BLaER1 (cell line): Measurements from ENCODE around the gene TNFRSF19.

ENCODE experiments used
- H3K27ac ChIP-seq: shearing (Covaris generic); formaldehyde crosslinking; 2 replicates; pipeline ENCODE4 v1.8.1; 2022
- H3K27me3 ChIP-seq: shearing (Covaris generic); formaldehyde crosslinking; 2 replicates; pipeline ENCODE4 v1.8.1; 2022
- H3K36me3 ChIP-seq: shearing (Covaris generic); formaldehyde crosslinking; 2 replicates; pipeline ENCODE4 v1.8.1; 2022
- H3K4me1 ChIP-seq: shearing (Covaris generic); formaldehyde crosslinking; 2 replicates; pipeline ENCODE4 v1.8.1; 2022
- H3K4me2 ChIP-seq: shearing (Covaris generic); formaldehyde crosslinking; 2 replicates; pipeline ENCODE4 v1.8.1; 2022
- H3K4me3 ChIP-seq: shearing (Covaris generic); formaldehyde crosslinking; 2 replicates; pipeline ENCODE4 v1.8.1; 2022
- H3K9ac ChIP-seq: shearing (Covaris generic); formaldehyde crosslinking; 2 replicates; pipeline ENCODE4 v1.8.1; 2022
- H3K9me3 ChIP-seq: shearing (Covaris generic); formaldehyde crosslinking; 2 replicates; pipeline ENCODE4 v1.8.1; 2022
- H4K20me1 ChIP-seq: shearing (Covaris generic); formaldehyde crosslinking; 2 replicates; pipeline ENCODE4 v1.8.1; 2022
- Cebpa-rat ChIP-seq: shearing (Covaris generic); IDR thresholded peaks from 2 replicates; pipeline ENCODE4 v1.8.1; 2022

TNFRSF19 gene

GRCh38 chr13:23685416-23685815 is 115.2 kb downstream of the TNFRSF19 start:
- Histone ChIP-seq H3K9ac (no peak overlapping the region), H3K36me3 (no peaks in the 10 kb centered on the region), H4K20me1 (no peaks in the 10 kb centered on the region), H3K4me2 (no peak overlapping the region), H3K27me3 (no peaks in the 10 kb centered on the region), H3K27ac (no peak overlapping the region), H3K4me1 (no peaks in the 10 kb centered on the region), H3K4me3 (no peak overlapping the region), H3K9me3 (peaks cover 29% of the 10 kb centered on the region)
- no peak; the same call in 1 of the 2 replicates for TF ChIP-seq Cebpa-rat

GRCh38 chr13:23686948-23687347 is 116.7 kb downstream of the TNFRSF19 start:
- no peaks in the 10 kb centered on the region for H3K36me3 ChIP-seq
- H3K9me3 ChIP-seq: peaks cover 29% of the 10 kb centered on the region
- TF ChIP-seq Cebpa-rat: no peak
- no peaks in the 10 kb centered on the region for H4K20me1 ChIP-seq
- no peak overlapping the region for H3K27ac ChIP-seq
- no peak overlapping the region for H3K4me3 ChIP-seq
- no peak overlapping the region for H3K9ac ChIP-seq
- no peaks in the 10 kb centered on the region for H3K27me3 ChIP-seq
- H3K4me1 ChIP-seq: no peaks in the 10 kb centered on the region
- H3K4me2 ChIP-seq: no peak overlapping the region

GRCh38 chr13:23687614-23688013 is 117.4 kb downstream of the TNFRSF19 start:
- no peak overlapping the region for H3K4me2 ChIP-seq
- no peaks in the 10 kb centered on the region for H3K4me1 ChIP-seq
- no peaks in the 10 kb centered on the region for H4K20me1 ChIP-seq
- H3K9me3 ChIP-seq: peaks cover 29% of the 10 kb centered on the region
- no peak overlapping the region for H3K27ac ChIP-seq
- H3K27me3 ChIP-seq: no peaks in the 10 kb centered on the region
- H3K36me3 ChIP-seq: no peaks in the 10 kb centered on the region
- TF ChIP-seq Cebpa-rat: no peak
- H3K9ac ChIP-seq: no peak overlapping the region
- H3K4me3 ChIP-seq: no peak overlapping the region

- no peaks in the 10 kb centered on the region for H3K36me3 ChIP-seq
- H3K4me2 ChIP-seq: no peak overlapping the region
- H3K9me3 ChIP-seq: peaks cover 24% of the 10 kb centered on the region
- H3K4me3 ChIP-seq: no peak overlapping the region
- H3K27me3 ChIP-seq: no peaks in the 10 kb centered on the region
- no peak for TF ChIP-seq Cebpa-rat
- no peak overlapping the region for H3K9ac ChIP-seq
- H3K4me1 ChIP-seq: no peaks in the 10 kb centered on the region
- H3K27ac ChIP-seq: no peak overlapping the region
- no peaks in the 10 kb centered on the region for H4K20me1 ChIP-seq
These were observed 118.1 kb downstream of the TNFRSF19 start for GRCh38 chr13:23688336-23688735.

GRCh38 chr13:23690668-23691067 is 120.5 kb downstream of the TNFRSF19 start:
- Histone ChIP-seq H4K20me1 (no peaks in the 10 kb centered on the region), H3K27me3 (no peaks in the 10 kb centered on the region)
- no peak for TF ChIP-seq Cebpa-rat

GRCh38 chr13:23692816-23693215 is 122.6 kb downstream of the TNFRSF19 start:
- TF ChIP-seq Cebpa-rat: no peak
- Histone ChIP-seq H3K9ac (no peak overlapping the region), H3K36me3 (no peaks in the 10 kb centered on the region), H3K27me3 (no peaks in the 10 kb centered on the region), H3K27ac (no peak overlapping the region), H3K4me2 (no peak overlapping the region), H3K9me3 (no peaks in the 10 kb centered on the region), H3K4me3 (no peak overlapping the region), H3K4me1 (peaks cover 19% of the 10 kb centered on the region), H4K20me1 (no peaks in the 10 kb centered on the region)

More at GRCh38 chr13:23690668-23691067, 120.5 kb downstream of the TNFRSF19 start:
- Histone ChIP-seq H3K4me3 (no peak overlapping the region), H3K9ac (no peak overlapping the region), H3K4me2 (no peak overlapping the region), H3K9me3 (peaks cover 2% of the 10 kb centered on the region), H3K27ac (no peak overlapping the region), H3K4me1 (peaks cover 9% of the 10 kb centered on the region), H3K36me3 (no peaks in the 10 kb centered on the region)

GRCh38 chr13:23695196-23695595 is 125.0 kb downstream of the TNFRSF19 start:
- no peak for TF ChIP-seq Cebpa-rat
- no peaks in the 10 kb centered on the region for H3K9me3 ChIP-seq

GRCh38 chr13:23695711-23696464 is 125.7 kb downstream of the TNFRSF19 start:
- peak overlapping the region; percentile 57 for H3K27ac ChIP-seq
- peaks cover 19% of the 10 kb centered on the region for H3K4me1 ChIP-seq
- TF ChIP-seq Cebpa-rat: no peak
- no peaks in the 10 kb centered on the region for H3K36me3 ChIP-seq
- peak overlapping the region; percentile 86 for H3K4me2 ChIP-seq
- H3K4me3 ChIP-seq: peak overlapping the region; percentile 27
- no peaks in the 10 kb centered on the region for H4K20me1 ChIP-seq
- H3K9me3 ChIP-seq: no peaks in the 10 kb centered on the region
- H3K27me3 ChIP-seq: no peaks in the 10 kb centered on the region
- peak overlapping the region; percentile 4 for H3K9ac ChIP-seq

More at GRCh38 chr13:23695196-23695595, 125.0 kb downstream of the TNFRSF19 start:
- H4K20me1 ChIP-seq: no peaks in the 10 kb centered on the region
- no peaks in the 10 kb centered on the region for H3K27me3 ChIP-seq
- no peaks in the 10 kb centered on the region for H3K36me3 ChIP-seq
- H3K4me1 ChIP-seq: peaks cover 19% of the 10 kb centered on the region
- peak overlapping the region; percentile 57 for H3K27ac ChIP-seq
- H3K4me3 ChIP-seq: peak overlapping the region; percentile 27; the same call in 1 of the 2 replicates
- H3K4me2 ChIP-seq: peak overlapping the region; percentile 86
- peak overlapping the region; percentile 4 for H3K9ac ChIP-seq

- Histone ChIP-seq H3K9ac (no peak overlapping the region), H3K4me1 (peaks cover 24% of the 10 kb centered on the region), H3K4me2 (peak overlapping the region; percentile 86), H3K27me3 (no peaks in the 10 kb centered on the region), H3K4me3 (no peak overlapping the region), H3K27ac (peak overlapping the region; percentile 57; the same call in 1 of the 2 replicates), H3K36me3 (no peaks in the 10 kb centered on the region), H4K20me1 (no peaks in the 10 kb centered on the region), H3K9me3 (no peaks in the 10 kb centered on the region)
- TF ChIP-seq Cebpa-rat: no peak
These were observed 126.4 kb downstream of the TNFRSF19 start for GRCh38 chr13:23696610-23697009.

GRCh38 chr13:23697772-23698313 is 127.6 kb downstream of the TNFRSF19 start:
- H3K36me3 ChIP-seq: no peaks in the 10 kb centered on the region
- no peaks in the 10 kb centered on the region for H3K9me3 ChIP-seq
- H3K4me1 ChIP-seq: peaks cover 28% of the 10 kb centered on the region
- H3K4me3 ChIP-seq: no peak overlapping the region
- no peaks in the 10 kb centered on the region for H4K20me1 ChIP-seq
- H3K9ac ChIP-seq: no peak overlapping the region
- no peak overlapping the region for H3K27ac ChIP-seq
- no peak overlapping the region for H3K4me2 ChIP-seq
- H3K27me3 ChIP-seq: no peaks in the 10 kb centered on the region
- no peak for TF ChIP-seq Cebpa-rat
